GM19463 (cell line): ENCODE results near the gene ZDHHC7.
A peak's percentile ranks its signal among the peaks of the same experiment; 100 is the strongest.

Source experiments
- ATAC-seq: cut with Tn5 transposase; IDR thresholded peaks from one replicate; pipeline ENCODE4 v1.9.1; 2021; ENCODE audit warnings: mild to moderate bottlenecking, moderate library complexity; ENCODE audit not compliant: unreplicated experiment

The ZDHHC7 gene

DNA sequence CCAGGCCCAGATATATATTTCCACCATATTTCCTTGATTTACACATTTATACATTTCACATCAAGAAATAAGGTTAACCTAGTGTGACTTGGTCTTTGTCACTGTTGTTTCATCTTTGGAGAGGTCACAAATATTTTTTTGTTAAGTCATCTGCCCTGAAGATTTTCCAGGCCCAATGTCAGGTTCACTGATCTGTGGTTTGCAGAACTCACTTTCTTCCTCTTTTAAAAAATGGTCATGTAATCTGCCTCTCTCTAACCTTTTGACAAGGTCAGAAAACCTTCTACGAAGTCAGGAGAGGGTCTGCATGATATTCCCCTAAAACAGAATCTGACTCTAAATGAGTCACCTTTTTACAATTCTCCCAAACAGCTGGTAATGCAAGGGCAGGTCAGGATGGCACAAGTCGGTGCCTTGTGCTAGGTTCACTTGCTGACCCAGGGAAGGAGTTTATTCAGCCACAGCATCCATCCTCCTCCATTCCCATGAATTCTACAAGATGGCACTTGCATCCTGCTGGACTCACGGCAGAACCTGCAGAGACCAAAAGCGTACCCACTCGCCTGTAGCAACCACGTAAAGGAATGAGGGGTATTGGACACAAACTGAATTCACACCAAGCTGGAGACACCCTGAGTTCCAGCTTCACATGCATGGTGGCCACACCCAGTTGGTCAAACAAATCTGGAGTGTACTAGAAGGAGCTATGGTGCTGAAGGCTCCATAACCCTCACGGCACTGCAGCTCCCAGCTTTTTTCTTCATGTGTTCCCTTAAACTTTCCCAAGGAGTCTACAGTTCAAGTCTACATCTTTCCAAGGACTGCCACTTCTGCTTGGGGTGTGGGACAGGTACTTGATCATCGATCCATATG, 14.7 kb upstream of the ZDHHC7 start:
- ATAC-seq: no peak

- no peak for ATAC-seq
Observed at GRCh38 chr16:85019659-85020245, 8.4 kb upstream of the ZDHHC7 start.

GRCh38 chr16:85018529-85019236, 7.3 kb upstream of the ZDHHC7 start:
- ATAC-seq: no peak

- ATAC-seq: no peak
Observed at GRCh38 chr16:85017633-85018032, 6.3 kb upstream of the ZDHHC7 start.

DNA sequence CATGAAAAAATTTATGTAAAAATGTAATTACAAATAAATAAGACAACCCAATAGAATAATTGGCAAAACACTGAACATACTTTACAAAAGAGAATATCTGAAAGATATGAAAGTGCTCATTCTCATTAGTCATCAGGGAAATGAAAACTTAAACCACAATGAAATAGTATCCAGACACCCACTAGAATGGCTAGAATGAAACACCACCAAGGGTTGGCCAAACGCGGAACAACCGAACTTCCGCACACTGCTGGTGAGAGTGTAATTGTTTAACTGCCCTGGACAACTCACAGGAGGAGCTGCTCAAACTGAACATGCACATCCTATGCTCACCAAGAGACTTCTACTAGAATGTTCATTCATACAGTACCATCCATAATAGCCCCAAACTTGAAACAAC, 5.8 kb upstream of the ZDHHC7 start:
- ATAC-seq: peak; percentile 81

DNA sequence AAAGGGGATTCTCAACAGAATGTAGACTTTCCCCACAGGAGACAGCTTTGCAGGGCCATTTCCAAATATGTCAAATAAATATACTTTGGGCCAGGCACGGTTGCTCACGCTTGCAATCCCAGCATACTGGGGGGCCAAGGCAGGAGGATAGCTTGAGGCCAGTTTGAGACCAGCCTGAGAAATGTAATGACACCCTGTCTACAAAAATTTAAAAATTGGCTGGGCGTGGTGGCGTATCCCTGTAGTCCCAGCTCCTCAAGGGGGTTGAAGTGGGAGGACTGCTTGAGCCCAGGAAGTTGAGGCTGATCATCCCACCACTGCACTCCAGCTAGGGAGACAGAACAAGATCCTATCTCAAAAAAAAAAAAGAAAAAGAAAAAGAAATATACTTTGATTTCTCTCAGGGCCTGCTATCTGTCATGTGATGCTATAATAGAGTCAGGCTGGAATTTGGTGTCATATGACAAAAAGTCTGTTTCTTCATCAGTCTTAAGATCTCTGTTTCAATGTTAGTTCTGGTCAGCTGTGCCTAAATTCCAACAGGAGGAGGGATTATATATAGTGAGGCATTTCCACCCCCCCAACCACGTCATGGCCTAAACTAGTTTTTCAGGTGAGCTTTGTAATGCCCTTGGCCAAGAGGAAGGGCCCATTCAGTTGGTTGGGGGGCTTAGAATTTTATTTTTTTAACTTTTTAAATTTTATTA, 4.3 kb upstream of the ZDHHC7 start:
- no peak for ATAC-seq

GRCh38 chr16:85014311-85014710, 3.0 kb upstream of the ZDHHC7 start:
- ATAC-seq: no peak

GRCh38 chr16:85011846-85012284, 530 bp upstream of the ZDHHC7 start:
- no peak for ATAC-seq

- ATAC-seq: no peak
Observed at GRCh38 chr16:85010446-85010930, 847 bp downstream of the ZDHHC7 start.

DNA sequence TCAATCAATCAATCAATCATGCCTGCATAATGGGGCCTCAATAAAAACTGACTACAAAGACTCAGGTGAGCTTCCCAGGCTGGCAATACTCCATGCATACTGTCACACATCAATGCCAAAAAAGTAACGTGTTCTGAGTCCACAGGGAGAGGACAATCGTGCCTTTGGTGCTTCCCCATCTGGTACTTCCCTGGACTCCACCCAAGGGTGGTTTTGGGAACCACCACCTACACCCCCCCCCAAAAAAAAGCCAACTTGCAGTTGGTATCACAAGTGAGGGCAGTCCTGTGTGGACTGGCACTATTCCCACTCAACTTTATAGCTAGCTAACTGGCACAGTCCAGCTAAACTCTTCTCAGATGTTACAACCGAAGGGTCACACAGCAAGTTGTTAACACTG, 3.1 kb downstream of the ZDHHC7 start:
- no peak for ATAC-seq

DNA sequence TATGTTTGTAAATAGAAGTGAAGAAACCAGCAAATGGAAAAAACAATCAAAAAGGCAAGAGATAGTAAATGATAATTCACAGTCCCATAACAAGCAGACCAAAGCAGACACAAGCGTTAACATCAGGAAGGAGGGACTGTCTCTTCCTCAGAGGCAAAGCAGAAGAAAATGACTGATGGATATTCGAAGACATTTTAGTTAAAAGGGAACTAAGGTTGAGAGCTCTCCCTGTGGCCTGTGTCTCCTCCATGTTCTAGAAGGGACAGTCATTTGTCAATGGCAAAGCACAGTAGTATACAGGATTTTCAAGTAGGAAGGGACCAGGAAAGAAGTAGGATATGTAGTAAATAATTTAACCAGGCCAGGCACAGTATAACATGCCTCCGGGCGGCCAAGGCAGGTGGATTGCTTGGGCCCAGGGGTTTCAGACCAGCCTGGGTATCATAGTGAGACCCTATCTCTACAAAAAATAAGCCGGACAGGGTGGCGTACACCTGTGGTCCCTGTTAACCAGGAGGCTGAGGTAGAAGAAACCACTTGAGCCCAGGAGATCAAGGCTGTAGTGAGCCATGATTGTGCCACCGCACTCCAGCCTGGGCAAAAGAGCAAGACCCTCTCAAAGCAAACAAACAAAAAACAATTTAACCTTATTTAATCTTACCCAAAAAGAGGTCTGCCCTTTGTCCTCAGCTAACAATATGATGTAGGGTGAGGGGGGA, 3.7 kb downstream of the ZDHHC7 start:
- ATAC-seq: no peak

DNA sequence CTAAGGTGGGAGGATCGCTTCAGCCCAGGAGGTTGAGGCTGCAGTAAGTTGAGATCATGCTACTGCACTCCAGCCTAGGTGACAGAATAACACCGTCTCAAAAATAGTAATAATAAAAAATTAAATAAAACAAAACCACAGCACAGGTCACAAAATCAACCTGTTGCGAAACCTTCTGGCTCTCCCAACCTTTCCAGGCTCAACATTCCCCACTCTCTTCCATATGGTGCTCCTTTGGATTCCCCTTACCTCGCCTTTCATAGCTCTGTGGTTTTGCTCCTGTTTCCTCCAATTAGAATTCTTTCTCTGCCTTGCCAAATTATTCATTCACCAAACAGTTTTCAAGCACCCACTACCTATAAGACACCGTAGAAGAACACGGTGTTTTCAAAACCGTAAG, 4.7 kb downstream of the ZDHHC7 start:
- ATAC-seq: no peak

DNA sequence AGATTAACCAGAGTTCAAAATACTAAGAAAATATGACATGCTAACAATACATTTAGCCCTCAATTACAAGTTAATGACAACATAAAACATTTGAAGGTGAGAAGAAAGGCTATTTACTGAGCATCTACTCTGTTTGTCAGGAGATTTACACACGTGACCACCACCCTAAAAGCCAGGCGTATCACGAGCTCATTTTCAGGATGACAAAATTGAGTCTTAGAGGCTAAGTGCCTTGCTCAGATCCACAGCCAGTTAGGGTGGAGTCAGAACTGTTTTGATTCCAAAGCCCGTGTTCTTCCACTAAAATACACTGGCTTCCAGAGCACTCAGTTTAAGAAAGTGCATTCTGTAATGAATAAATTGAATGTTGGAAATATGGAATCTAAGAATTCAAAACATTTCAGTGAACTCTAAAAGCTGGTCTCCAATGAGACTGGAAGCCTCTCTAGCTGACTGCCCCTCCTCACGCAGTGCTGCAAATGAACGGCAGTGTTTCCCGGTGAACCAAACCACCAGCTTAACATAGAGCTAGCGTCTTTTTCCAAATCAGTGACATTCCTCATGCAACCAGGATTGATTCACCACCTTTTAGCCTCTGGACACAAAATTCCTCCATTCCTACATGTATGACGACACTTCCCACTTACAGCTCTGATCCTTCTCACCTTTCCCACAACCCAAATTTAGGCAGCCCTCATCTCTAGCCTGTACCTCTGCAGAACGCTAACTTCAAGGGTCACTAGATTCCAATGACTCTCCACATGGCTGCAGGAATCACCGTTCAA, 5.9 kb downstream of the ZDHHC7 start:
- ATAC-seq: no peak

DNA sequence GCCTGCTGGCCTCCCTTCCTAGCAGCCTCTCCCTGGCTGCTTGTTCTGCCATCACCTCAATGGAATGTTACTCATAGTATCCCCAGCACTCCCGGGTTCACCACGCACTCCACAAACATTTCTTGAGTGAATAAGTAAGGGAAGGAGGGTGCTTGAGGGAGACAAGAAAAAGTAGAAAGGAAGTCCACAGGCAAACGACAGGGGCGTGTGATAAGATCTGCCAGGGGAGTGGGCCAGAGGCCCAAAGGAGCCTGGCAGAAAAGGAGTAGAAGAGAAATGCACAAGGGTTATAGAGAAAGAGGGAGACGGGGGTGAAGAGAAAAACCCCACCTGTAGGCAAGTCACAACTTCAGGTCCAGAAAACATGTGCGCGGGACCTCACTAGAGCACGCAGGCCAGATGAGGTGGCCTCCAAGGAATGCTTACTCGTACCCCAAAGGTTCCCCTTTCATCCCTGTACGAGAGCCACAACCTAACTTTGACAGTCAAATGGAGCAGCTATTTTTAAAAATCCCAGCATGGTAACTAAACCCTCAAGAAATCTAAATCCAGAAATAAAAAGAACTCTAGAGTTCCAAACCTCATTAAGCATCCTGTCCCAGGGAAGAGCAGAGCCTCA, 6.6 kb downstream of the ZDHHC7 start:
- ATAC-seq: no peak

GRCh38 chr16:85003725-85004586, 7.4 kb downstream of the ZDHHC7 start:
- no peak for ATAC-seq

- ATAC-seq: no peak
Observed at GRCh38 chr16:85003076-85003475, 8.3 kb downstream of the ZDHHC7 start.

DNA sequence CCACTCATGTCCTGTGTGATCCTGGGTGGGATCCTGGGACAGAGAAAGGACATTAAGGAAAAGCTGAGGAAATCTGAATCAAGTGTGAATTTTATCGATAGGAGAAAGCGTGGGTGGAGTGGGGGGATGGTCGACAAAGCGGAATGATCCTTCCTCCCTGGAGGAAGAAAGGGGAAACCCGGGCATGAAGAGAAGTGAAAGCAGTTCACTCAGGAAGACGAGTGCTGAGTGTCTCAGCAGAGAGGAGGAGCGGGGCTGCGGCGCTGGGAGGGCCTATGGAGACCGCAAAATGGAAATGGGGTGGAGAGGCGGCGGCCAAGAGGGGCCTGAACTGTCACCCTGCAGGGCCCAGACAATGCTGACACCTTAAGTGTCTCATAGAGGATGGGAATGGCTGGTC, 8.7 kb downstream of the ZDHHC7 start:
- ATAC-seq: no peak

GRCh38 chr16:85002099-85002541, 9.2 kb downstream of the ZDHHC7 start:
- ATAC-seq: no peak
